ENCODE data around the gene ARF3.
"Not testable (repeated sequence)": the region's sequence is repeated elsewhere in the genome, so short reads cannot be mapped to it uniquely, and the experiment has no call there.

The ARF3 gene

DNA sequence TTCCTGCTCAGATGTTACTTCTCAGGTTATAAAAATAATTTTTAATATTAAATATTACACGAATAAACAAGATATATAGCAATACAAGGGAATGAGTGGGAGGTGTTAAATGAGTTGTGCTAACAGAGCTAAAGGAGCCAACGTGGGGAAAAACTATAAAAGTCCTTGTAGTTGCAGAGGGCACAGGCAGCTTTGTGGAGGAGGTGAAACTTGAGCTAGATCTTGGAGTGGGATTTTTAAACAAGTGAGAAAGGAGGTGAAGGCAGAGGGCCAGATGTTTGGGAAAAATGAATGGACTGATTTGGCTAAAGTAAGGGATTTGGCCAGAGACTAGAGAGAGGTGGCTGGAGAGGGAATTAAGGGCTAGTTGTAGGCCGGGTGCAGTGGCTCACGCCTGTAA, 26.8 kb downstream of the ARF3 start:
- Mint-ChIP-seq H3K27ac (no peak overlapping the region), H3K4me1 (peaks cover 36% of the 10 kb centered on the region)

GRCh38 chr12:48929551-48929950, 27.7 kb downstream of the ARF3 start:
- H3K27ac Mint-ChIP-seq = no peak overlapping the region
- no peaks in the 10 kb centered on the region for H3K9me3 Mint-ChIP-seq
- DNase-seq (no peak), ATAC-seq (no peak)
- H3K4me3 Mint-ChIP-seq = no peak overlapping the region
- H3K4me1 Mint-ChIP-seq = peaks cover 38% of the 10 kb centered on the region
- H3K27me3 Mint-ChIP-seq = no peaks in the 10 kb centered on the region

More for the DNA sequence above, 26.8 kb downstream of the ARF3 start:
- Mint-ChIP-seq H3K27me3 (no peaks in the 10 kb centered on the region), H3K9me3 (no peaks in the 10 kb centered on the region), H3K4me3 (no peak overlapping the region)
- ATAC-seq (no peak), DNase-seq (no peak)

- Mint-ChIP-seq H3K4me3 (peak overlapping the region; percentile 9 to 60), H3K27me3 (no peaks in the 10 kb centered on the region), H3K4me1 (peaks cover 42% of the 10 kb centered on the region), H3K27ac (peak overlapping the region in 1 of 2 donors; percentile 87), H3K9me3 (no peaks in the 10 kb centered on the region)
- no peak for DNase-seq
- no peak for ATAC-seq
These were observed 30.0 kb downstream of the ARF3 start for GRCh38 chr12:48927261-48927660.

- no peaks in the 10 kb centered on the region for H3K9me3 Mint-ChIP-seq
- peak within 1 kb of the TSS; percentile 93 to 96 for H3K4me3 Mint-ChIP-seq
- H3K27me3 Mint-ChIP-seq = no peaks in the 10 kb centered on the region
- DNase-seq = peak; percentile 67 to 79
- ATAC-seq = peak; percentile 87
- peak within 1 kb of the TSS; percentile 95 to 98 for H3K27ac Mint-ChIP-seq
- peaks cover 57% of the 10 kb centered on the region for H3K4me1 Mint-ChIP-seq
These were observed 31.8 kb downstream of the ARF3 start, which contains the start of gene FKBP11 for GRCh38 chr12:48925304-48926011. Gene FKBP11 (minus strand): TSS chr12:48925492. CDS start chr12:48925428, 64 bp downstream.

- H3K27ac Mint-ChIP-seq = peak overlapping the region; percentile 95 to 98
- H3K4me3 Mint-ChIP-seq = peak overlapping the region; percentile 93 to 96
- DNase-seq (peak; percentile 72 to 82), ATAC-seq (peak; percentile 89)
- H3K9me3 Mint-ChIP-seq = no peaks in the 10 kb centered on the region
- no peaks in the 10 kb centered on the region for H3K27me3 Mint-ChIP-seq
- H3K4me1 Mint-ChIP-seq = peaks cover 57% of the 10 kb centered on the region
These were observed 32.5 kb downstream of the ARF3 start for GRCh38 chr12:48924617-48925303.

DNA sequence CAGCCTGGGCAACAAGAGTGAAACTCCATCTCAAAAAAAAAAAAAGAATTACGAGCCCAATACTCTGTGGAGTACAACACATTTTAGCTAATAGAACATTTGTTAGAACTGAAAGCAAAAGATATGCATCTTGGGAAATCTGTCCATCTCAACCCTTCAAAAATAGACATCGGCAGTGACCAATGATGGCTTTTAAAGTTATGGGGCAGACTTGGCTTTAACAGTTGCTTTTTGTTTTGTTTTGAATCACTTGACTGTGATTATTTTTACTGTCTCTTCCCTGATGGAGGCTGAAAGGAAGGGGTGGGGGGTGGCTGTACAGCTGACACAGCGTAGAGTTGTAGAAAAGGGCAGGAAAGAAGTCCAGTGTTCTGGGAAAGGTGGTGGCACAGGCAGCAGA, 34.2 kb downstream of the ARF3 start:
- peak overlapping the region; percentile 93 to 96 for H3K4me3 Mint-ChIP-seq
- peaks cover 63% of the 10 kb centered on the region for H3K4me1 Mint-ChIP-seq
- no peak for DNase-seq
- H3K27me3 Mint-ChIP-seq = no peaks in the 10 kb centered on the region
- H3K9me3 Mint-ChIP-seq = no peaks in the 10 kb centered on the region
- H3K27ac Mint-ChIP-seq = peak overlapping the region; percentile 21 to 73
- ATAC-seq = no peak

- H3K27me3 Mint-ChIP-seq = no peaks in the 10 kb centered on the region
- peak overlapping the region; percentile 69 to 85 for H3K27ac Mint-ChIP-seq
- ATAC-seq (no peak), DNase-seq (no peak)
- peaks cover 44% of the 10 kb centered on the region for H3K4me1 Mint-ChIP-seq
- no peaks in the 10 kb centered on the region for H3K9me3 Mint-ChIP-seq
- peak overlapping the region; percentile 66 to 69 for H3K4me3 Mint-ChIP-seq
These were observed 39.3 kb downstream of the ARF3 start for GRCh38 chr12:48917857-48918537.

DNA sequence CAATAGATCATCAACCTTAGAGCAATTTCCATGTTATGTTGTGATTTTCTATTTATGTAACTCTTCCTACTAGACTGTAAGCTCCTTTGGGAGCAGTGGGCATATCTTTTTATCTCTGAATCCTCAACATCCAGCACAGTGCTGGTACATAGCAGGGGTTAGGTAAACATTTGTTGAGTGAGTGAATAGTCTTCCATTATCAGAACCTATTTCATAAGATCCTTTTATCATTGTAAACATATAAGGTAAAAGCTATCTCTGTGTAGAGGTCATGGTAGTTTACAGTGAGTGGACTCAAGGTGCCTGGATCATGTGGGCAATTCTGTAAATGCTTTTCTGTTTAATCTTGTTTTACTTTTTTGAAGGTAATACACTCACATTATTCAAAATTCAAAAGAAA, 47.1 kb downstream of the ARF3 start:
- Mint-ChIP-seq H3K27ac (no peak overlapping the region), H3K9me3 (no peaks in the 10 kb centered on the region), H3K4me1 (no peaks in the 10 kb centered on the region), H3K27me3 (no peaks in the 10 kb centered on the region), H3K4me3 (no peak overlapping the region)
- DNase-seq = no peak
- ATAC-seq = no peak

- H3K9me3 Mint-ChIP-seq, H3K27me3 Mint-ChIP-seq, H3K4me1 Mint-ChIP-seq, H3K4me3 Mint-ChIP-seq, DNase-seq, H3K27ac Mint-ChIP-seq, ATAC-seq: not testable (repeated sequence)
These were observed 47.6 kb downstream of the ARF3 start for GRCh38 chr12:48909698-48910097.

DNA sequence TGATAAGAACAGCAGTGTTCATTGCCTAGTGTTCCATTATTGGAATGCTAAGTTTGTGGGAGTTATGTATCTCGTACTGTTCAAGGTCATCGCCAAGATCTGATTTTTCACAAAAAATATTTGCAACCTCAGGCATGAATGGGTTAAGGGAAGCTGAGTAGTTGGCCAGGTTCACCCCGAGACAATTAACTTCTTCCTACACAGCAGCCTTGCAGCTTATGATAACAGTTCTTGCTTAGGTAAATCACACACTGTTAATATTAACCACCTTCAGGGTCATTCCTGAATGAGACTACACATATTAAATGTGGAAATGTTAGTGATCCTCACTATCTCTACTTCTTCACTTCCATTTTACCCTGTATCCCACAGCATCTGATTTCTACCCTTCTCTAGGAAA, 50.0 kb downstream of the ARF3 start:
- H3K4me1 Mint-ChIP-seq = peaks cover 14% of the 10 kb centered on the region
- DNase-seq = no peak
- H3K9me3 Mint-ChIP-seq = no peaks in the 10 kb centered on the region
- H3K27me3 Mint-ChIP-seq = no peaks in the 10 kb centered on the region
- no peak overlapping the region for H3K27ac Mint-ChIP-seq
- no peak overlapping the region for H3K4me3 Mint-ChIP-seq
- ATAC-seq = no peak

- Mint-ChIP-seq H3K4me3 (peak overlapping the region; percentile 78 to 79), H3K27ac (peak overlapping the region in 1 of 2 donors; percentile 69), H3K27me3 (no peaks in the 10 kb centered on the region), H3K4me1 (peaks cover 14% of the 10 kb centered on the region), H3K9me3 (no peaks in the 10 kb centered on the region)
- DNase-seq (peak; percentile 75 to 85), ATAC-seq (peak; percentile 99)
These were observed 53.3 kb downstream of the ARF3 start for GRCh38 chr12:48903982-48904411.

GRCh38 chr12:48903363-48903981, 53.8 kb downstream of the ARF3 start:
- ATAC-seq = no peak
- DNase-seq = no peak
- Mint-ChIP-seq H3K4me1 (peaks cover 14% of the 10 kb centered on the region), H3K27ac (peak overlapping the region in 1 of 2 donors; percentile 59), H3K4me3 (peak overlapping the region; percentile 74 to 79), H3K27me3 (peaks cover 4% of the 10 kb centered on the region), H3K9me3 (no peaks in the 10 kb centered on the region)

GRCh38 chr12:48901278-48901677, 56.0 kb downstream of the ARF3 start:
- H3K27me3 Mint-ChIP-seq = peaks cover 8% of the 10 kb centered on the region
- no peaks in the 10 kb centered on the region for H3K9me3 Mint-ChIP-seq
- peaks cover 14% of the 10 kb centered on the region for H3K4me1 Mint-ChIP-seq
- DNase-seq = no peak
- H3K4me3 Mint-ChIP-seq = no peak overlapping the region
- H3K27ac Mint-ChIP-seq = no peak overlapping the region
- ATAC-seq = peak; percentile 64

GRCh38 chr12:48899651-48900050, 57.6 kb downstream of the ARF3 start:
- no peak overlapping the region for H3K27ac Mint-ChIP-seq
- peaks cover 8% of the 10 kb centered on the region for H3K27me3 Mint-ChIP-seq
- H3K4me1 Mint-ChIP-seq = peaks cover 14% of the 10 kb centered on the region
- no peak overlapping the region for H3K4me3 Mint-ChIP-seq
- no peaks in the 10 kb centered on the region for H3K9me3 Mint-ChIP-seq
- DNase-seq (no peak), ATAC-seq (no peak)

DNA sequence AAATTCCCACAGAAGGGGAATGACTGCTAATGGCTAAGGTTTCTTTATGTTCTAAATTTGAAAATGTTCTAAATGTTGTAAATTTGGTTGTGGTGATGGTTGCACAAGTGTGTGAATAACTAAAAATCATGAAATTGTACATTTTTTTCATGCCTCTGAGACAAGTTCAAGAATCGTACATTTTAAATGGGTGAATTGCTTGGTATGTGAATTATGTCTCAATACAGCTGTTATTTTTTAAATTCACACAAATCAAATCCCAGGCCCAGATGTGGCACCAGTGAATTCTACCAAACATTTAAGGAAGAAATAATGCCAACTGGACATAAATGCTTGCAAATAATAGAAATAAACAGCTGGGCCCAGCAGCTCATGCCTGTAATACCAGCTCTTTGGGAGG, 63.0 kb downstream of the ARF3 start:
- DNase-seq (no peak), ATAC-seq (no peak)
- Mint-ChIP-seq H3K27me3 (peaks cover 27% of the 10 kb centered on the region), H3K4me1 (peaks cover 11% of the 10 kb centered on the region), H3K4me3 (no peak overlapping the region), H3K27ac (no peak overlapping the region), H3K9me3 (no peaks in the 10 kb centered on the region)

Measured in stimulated activated naive CD8-positive, alpha-beta T cell treated with anti-CD3 and anti-CD28 coated beads, Interleukin-15, amount 100 ng/mL, for 72 hours (primary cell).